Measurements from ENCODE around the gene STEAP4.

DNA sequence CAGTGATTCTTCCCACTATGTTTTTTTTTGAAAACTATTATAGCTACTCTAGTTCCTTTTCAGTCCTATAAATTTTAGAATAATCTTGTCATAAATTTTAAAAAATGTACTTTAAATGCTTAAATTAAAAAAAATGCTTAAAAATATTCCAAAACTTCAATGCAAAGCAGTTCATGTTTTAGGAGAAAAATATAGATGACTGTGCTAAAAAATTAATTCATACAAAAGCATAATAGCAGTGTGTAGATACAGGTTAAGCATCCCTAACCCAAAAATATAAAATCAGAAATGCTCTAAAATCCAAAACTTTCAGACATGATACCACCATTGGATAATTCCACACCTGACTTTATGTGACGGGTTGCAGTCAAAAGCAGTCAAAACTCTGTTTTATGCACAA lies 12.8 kb downstream of the STEAP4 start:
- TF ChIP-seq, protein P1, sequence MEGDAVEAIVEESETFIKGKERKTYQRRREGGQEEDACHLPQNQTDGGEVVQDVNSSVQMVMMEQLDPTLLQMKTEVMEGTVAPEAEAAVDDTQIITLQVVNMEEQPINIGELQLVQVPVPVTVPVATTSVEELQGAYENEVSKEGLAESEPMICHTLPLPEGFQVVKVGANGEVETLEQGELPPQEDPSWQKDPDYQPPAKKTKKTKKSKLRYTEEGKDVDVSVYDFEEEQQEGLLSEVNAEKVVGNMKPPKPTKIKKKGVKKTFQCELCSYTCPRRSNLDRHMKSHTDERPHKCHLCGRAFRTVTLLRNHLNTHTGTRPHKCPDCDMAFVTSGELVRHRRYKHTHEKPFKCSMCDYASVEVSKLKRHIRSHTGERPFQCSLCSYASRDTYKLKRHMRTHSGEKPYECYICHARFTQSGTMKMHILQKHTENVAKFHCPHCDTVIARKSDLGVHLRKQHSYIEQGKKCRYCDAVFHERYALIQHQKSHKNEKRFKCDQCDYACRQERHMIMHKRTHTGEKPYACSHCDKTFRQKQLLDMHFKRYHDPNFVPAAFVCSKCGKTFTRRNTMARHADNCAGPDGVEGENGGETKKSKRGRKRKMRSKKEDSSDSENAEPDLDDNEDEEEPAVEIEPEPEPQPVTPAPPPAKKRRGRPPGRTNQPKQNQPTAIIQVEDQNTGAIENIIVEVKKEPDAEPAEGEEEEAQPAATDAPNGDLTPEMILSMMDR (IDR thresholded peaks at IDR 0.05) = no peak
- no peak for TF ChIP-seq POLR2AphosphoS5 (IDR thresholded peaks at IDR 0.05; ENCODE audit: low read depth, low read length)
- TF ChIP-seq, protein P2, sequence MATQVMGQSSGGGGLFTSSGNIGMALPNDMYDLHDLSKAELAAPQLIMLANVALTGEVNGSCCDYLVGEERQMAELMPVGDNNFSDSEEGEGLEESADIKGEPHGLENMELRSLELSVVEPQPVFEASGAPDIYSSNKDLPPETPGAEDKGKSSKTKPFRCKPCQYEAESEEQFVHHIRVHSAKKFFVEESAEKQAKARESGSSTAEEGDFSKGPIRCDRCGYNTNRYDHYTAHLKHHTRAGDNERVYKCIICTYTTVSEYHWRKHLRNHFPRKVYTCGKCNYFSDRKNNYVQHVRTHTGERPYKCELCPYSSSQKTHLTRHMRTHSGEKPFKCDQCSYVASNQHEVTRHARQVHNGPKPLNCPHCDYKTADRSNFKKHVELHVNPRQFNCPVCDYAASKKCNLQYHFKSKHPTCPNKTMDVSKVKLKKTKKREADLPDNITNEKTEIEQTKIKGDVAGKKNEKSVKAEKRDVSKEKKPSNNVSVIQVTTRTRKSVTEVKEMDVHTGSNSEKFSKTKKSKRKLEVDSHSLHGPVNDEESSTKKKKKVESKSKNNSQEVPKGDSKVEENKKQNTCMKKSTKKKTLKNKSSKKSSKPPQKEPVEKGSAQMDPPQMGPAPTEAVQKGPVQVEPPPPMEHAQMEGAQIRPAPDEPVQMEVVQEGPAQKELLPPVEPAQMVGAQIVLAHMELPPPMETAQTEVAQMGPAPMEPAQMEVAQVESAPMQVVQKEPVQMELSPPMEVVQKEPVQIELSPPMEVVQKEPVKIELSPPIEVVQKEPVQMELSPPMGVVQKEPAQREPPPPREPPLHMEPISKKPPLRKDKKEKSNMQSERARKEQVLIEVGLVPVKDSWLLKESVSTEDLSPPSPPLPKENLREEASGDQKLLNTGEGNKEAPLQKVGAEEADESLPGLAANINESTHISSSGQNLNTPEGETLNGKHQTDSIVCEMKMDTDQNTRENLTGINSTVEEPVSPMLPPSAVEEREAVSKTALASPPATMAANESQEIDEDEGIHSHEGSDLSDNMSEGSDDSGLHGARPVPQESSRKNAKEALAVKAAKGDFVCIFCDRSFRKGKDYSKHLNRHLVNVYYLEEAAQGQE (IDR thresholded peaks at IDR 0.05; ENCODE audit: insufficient read depth in 1 of 2, low read depth in 2 of 2, low read length in 1 of 2) = no peak

Data from Panc1 (cell line).